ENCODE data around the gene ST3GAL4.

- TF ChIP-seq CTCF (IDR thresholded peaks at IDR 0.05) (no peak), POLR2A (IDR thresholded peaks at IDR 0.05) (no peak)
Observed at GRCh38 chr11:126378763-126379162, 23.3 kb downstream of the ST3GAL4 start.

Data from right lobe of liver (tissue), 4 donors.